Fibroblast of skin of abdomen (primary cell): Measurements from ENCODE around the gene KLHDC7B. TPM values are rescaled to one million over a fixed set of nuclear protein-coding genes. Genes with fewer than 3 reads are reported as not detected.
A peak's percentile ranks its signal among the peaks of the same experiment; 100 is the strongest.

Experiments
- DNase-seq: peaks from one replicate; pipeline ENCODE4 v3.0.0-alpha.2; 2013
- polyA plus RNA-seq, 2 experiments: library from polyadenylated mRNA; unstranded; fragments of 120-200 nt; gene quantifications; one replicate each; pipeline ENCODE4 v1.2.1, GENCODE V29; 2013; ENCODE audit not compliant: insufficient read length in 2 of 2

KLHDC7B gene
- 6.8 TPM for polyA plus RNA-seq (2013, experiment 1 of 2; ENCODE audit: insufficient read length)
- 6.6 TPM for polyA plus RNA-seq (2013, experiment 2 of 2; ENCODE audit: insufficient read length)

- DNase-seq = peak; percentile 77
Measured at GRCh38 chr22:50545522-50546325, at the start of gene KLHDC7B. Gene KLHDC7B (plus strand): TSS chr22:50545899. CDS start chr22:50546244, 345 bp downstream.

GRCh38 chr22:50497093-50497492, 48.6 kb upstream of the KLHDC7B start:
- DNase-seq = no peak

GRCh38 chr22:50498322-50498890, 47.3 kb upstream of the KLHDC7B start:
- peak; percentile 46 for DNase-seq

- no peak for DNase-seq
Measured at GRCh38 chr22:50500452-50500851, 45.2 kb upstream of the KLHDC7B start.

GRCh38 chr22:50502096-50502495, 43.6 kb upstream of the KLHDC7B start:
- DNase-seq = no peak

GRCh38 chr22:50502628-50503474, 42.8 kb upstream of the KLHDC7B start:
- no peak for DNase-seq

- DNase-seq = no peak
Measured at GRCh38 chr22:50503475-50504145, 42.1 kb upstream of the KLHDC7B start.

GRCh38 chr22:50504369-50505211, 41.1 kb upstream of the KLHDC7B start:
- DNase-seq = no peak

- no peak for DNase-seq
Measured at GRCh38 chr22:50505276-50505775, 40.4 kb upstream of the KLHDC7B start.

GRCh38 chr22:50505776-50506610, 39.7 kb upstream of the KLHDC7B start:
- no peak for DNase-seq

- DNase-seq = no peak
Measured at GRCh38 chr22:50506611-50507420, 38.9 kb upstream of the KLHDC7B start.

- DNase-seq = no peak
Measured at GRCh38 chr22:50507421-50507990, 38.2 kb upstream of the KLHDC7B start, which contains the start of gene LMF2. Gene LMF2 (minus strand): TSS chr22:50507702. CDS start chr22:50507675, 27 bp downstream.

- peak; percentile 97 for DNase-seq
Measured at GRCh38 chr22:50507991-50508884, 37.5 kb upstream of the KLHDC7B start, which contains the start of gene NCAPH2. Gene NCAPH2 (plus strand): TSS chr22:50508224. CDS start chr22:50508338, 114 bp downstream.

- DNase-seq = no peak
Measured at GRCh38 chr22:50508897-50509296, 36.8 kb upstream of the KLHDC7B start.

- DNase-seq = no peak
Measured at GRCh38 chr22:50513175-50513574, 32.5 kb upstream of the KLHDC7B start.

- no peak for DNase-seq
Measured at GRCh38 chr22:50516068-50516467, 29.6 kb upstream of the KLHDC7B start.

- DNase-seq = no peak
Measured at GRCh38 chr22:50516891-50517290, 28.8 kb upstream of the KLHDC7B start.
